HepG2 (cell line): ENCODE measurements around the gene RASSF4. TPM values are rescaled to one million over a fixed set of nuclear protein-coding genes. Genes with fewer than 3 reads are reported as not detected.

Source experiments
- CBX5 ChIP-seq: sonication (generic); formaldehyde crosslinking; IDR thresholded peaks from 2 replicates; pipeline ENCODE4 v1.4.0; 2020; ENCODE audit warnings: missing genetic modification reagents, borderline replicate concordance
- CEBPZ ChIP-seq: IDR thresholded peaks from 2 replicates; pipeline ENCODE4 v1.6.1; 2012; ENCODE audit warnings: low read length, improper control_type of control experiment
- DRAP1 ChIP-seq: IDR thresholded peaks from 2 replicates; pipeline ENCODE4 v1.6.1; 2016; ENCODE audit warnings: missing genetic modification reagents, missing compliant biosample characterization
- ELK4 ChIP-seq: sonication (generic); formaldehyde crosslinking; IDR thresholded peaks from 2 replicates; pipeline ENCODE4 v1.9.0; 2021; ENCODE audit warnings: missing genetic modification reagents, borderline replicate concordance
- FOXP4 ChIP-seq: sonication (generic); formaldehyde crosslinking; IDR thresholded peaks from 2 replicates; pipeline ENCODE4 v1.4.0; 2020; ENCODE audit warnings: missing genetic modification reagents
- KLF6 ChIP-seq: IDR thresholded peaks from 2 replicates; pipeline ENCODE4 v1.8.0; 2016; ENCODE audit warnings: missing biosample characterization, missing genetic modification reagents
- MED1 ChIP-seq: sonication (generic); formaldehyde crosslinking; IDR thresholded peaks from 2 replicates; pipeline ENCODE4 v1.4.0; 2020; ENCODE audit warnings: missing genetic modification reagents
- PHB2 ChIP-seq: fragments of 450-650 bp; IDR thresholded peaks from 2 replicates; pipeline ENCODE4 v1.6.1; 2018; ENCODE audit not compliant: partially characterized antibody
- PITX1 ChIP-seq: sonication (generic); formaldehyde crosslinking; IDR thresholded peaks from 2 replicates; pipeline ENCODE4 v1.5.1; 2020; ENCODE audit warnings: mild to moderate bottlenecking, missing genetic modification reagents
- POLR2G ChIP-seq: fragments of 200-400 bp; formaldehyde crosslinking; IDR thresholded peaks from 2 replicates; pipeline ENCODE4 v1.6.1; 2018; ENCODE audit warnings: mild to moderate bottlenecking, low read depth, low read length, moderate library complexity
- RXRB ChIP-seq: IDR thresholded peaks from 2 replicates; pipeline ENCODE4 v1.6.1; 2016; ENCODE audit warnings: borderline replicate concordance, missing genetic modification reagents, missing compliant biosample characterization
- SMC3 ChIP-seq: IDR thresholded peaks from 2 replicates; pipeline ENCODE4 v1.6.1; 2011; ENCODE audit warnings: low read length, improper control_type of control experiment
- SOX13 ChIP-seq, 3 experiments: fragments of 450-650 bp in 1 of 3; sonication (generic) in 1 of 3; formaldehyde crosslinking in 1 of 3; IDR thresholded peaks in 2 of 3; conservative IDR thresholded peaks in 1 of 3; 2 replicates each; pipeline versions ENCODE4 v1.5.0 to v1.6.1; 2016 to 2020; ENCODE audit warnings: antibody characterized with exemption in 1 of 3, mild to moderate bottlenecking in 1 of 3, missing compliant biosample characterization in 1 of 3, missing genetic modification reagents in 1 of 3, moderate library complexity in 1 of 3
- TFDP2 ChIP-seq: sonication (generic); formaldehyde crosslinking; IDR thresholded peaks from 2 replicates; pipeline ENCODE4 v1.4.0; 2020; ENCODE audit warnings: missing genetic modification reagents
- ZBTB25 ChIP-seq: IDR thresholded peaks from 2 replicates; pipeline ENCODE4 v1.6.1; 2018; ENCODE audit warnings: missing genetic modification reagents
- ZNF597 ChIP-seq: sonication (generic); formaldehyde crosslinking; IDR thresholded peaks from 2 replicates; pipeline ENCODE4 v1.5.0; 2020; ENCODE audit warnings: missing genetic modification reagents
- polyA plus RNA-seq, 8 experiments: library from polyadenylated mRNA; depleted of rRNA in 3 of 8; stranded (reverse) in 7 of 8; unstranded in 1 of 8; fragments of >200 nt; fragmentation: Illumina TruSeq in 4 of 8; extraction: Trizol in 4 of 8; gene quantifications; 2 replicates each; pipeline versions ENCODE4 v1.2.1 to v1.2.3, GENCODE V29; 2011 to 2016; ENCODE audit warnings: low read depth in 4 of 8, missing spikeins in 1 of 8, mixed read lengths in 1 of 8; ENCODE audit not compliant: insufficient read depth in 1 of 8
- total RNA-seq, 5 experiments: library from RNA; depleted of rRNA; stranded (reverse); fragments of >200 nt; fragmentation: Illumina TruSeq; extraction: Trizol; gene quantifications; 2 replicates each; pipeline ENCODE4 v1.2.3, GENCODE V29; 2016; ENCODE audit warnings: low read depth in 1 of 5

RASSF4 gene
- total and polyA plus RNA-seq, 2 of the 13 experiments (the other 11 are each of a cell fraction or from before 2014, with no cell fraction given), result 34.0 to 51.7 TPM

- no peak for TF ChIP-seq ELK4 (CRISPR knock-in tag)
- peak; percentile 16; the same call in 1 of the 2 replicates for TF ChIP-seq POLR2G
- TF ChIP-seq RXRB (CRISPR knock-in tag), result peak; percentile 32; the same call in 1 of the 2 replicates
- no peak for TF ChIP-seq SMC3
- peak; percentile 38; the same call in 1 of the 2 replicates for TF ChIP-seq SOX13 (IDR thresholded peaks at IDR 0.05)
- TF ChIP-seq SOX13 (CRISPR knock-in tag; conservative IDR thresholded peaks at IDR 0.05 in 1 of 2, IDR thresholded peaks at IDR 0.05 in 1 of 2), result peak in 1 of 2 experiments; percentile 29; a peak in 1 of 4 replicates
- TF ChIP-seq PITX1, result no peak
- TF ChIP-seq CBX5 (CRISPR knock-in tag), result 0 out of 2 replicates have a peak, but pooled peaks have one; percentile 48
- TF ChIP-seq ZBTB25 (CRISPR knock-in tag), result no peak
- TF ChIP-seq TFDP2, result no peak
- TF ChIP-seq PHB2, result no peak
- no peak for TF ChIP-seq ZNF597 (CRISPR knock-in tag)
- TF ChIP-seq FOXP4 (CRISPR knock-in tag), result no peak; the same call in 1 of the 2 replicates
- peak; percentile 77 for TF ChIP-seq MED1 (CRISPR knock-in tag)
- TF ChIP-seq DRAP1, result no peak
- TF ChIP-seq CEBPZ, result no peak
- TF ChIP-seq KLF6, result peak; percentile 4; the same call in 1 of the 2 replicates
Measured at GRCh38 chr10:44976352-44977198, 17.0 kb downstream of the RASSF4 start (continued).
